ENCODE data around the gene SLC4A4.

Gene SLC4A4

GRCh38 chr4:71417150-71417549 is 78.3 kb downstream of the SLC4A4 start:
- DNase-seq, result no peak

GRCh38 chr4:71426381-71427042 is 87.7 kb downstream of the SLC4A4 start:
- no peak for DNase-seq

- no peak for DNase-seq
Observed at GRCh38 chr4:71429106-71429505, 90.3 kb downstream of the SLC4A4 start.

- no peak for DNase-seq
Observed at GRCh38 chr4:71429962-71430361, 91.1 kb downstream of the SLC4A4 start.

- no peak for DNase-seq
Observed at GRCh38 chr4:71430609-71431008, 91.8 kb downstream of the SLC4A4 start.

- DNase-seq, result no peak
Observed at GRCh38 chr4:71440612-71441011, 101.8 kb downstream of the SLC4A4 start.

- DNase-seq, result no peak
Observed at GRCh38 chr4:71441186-71442169, 102.7 kb downstream of the SLC4A4 start.

GRCh38 chr4:71442336-71442735 is 103.5 kb downstream of the SLC4A4 start:
- DNase-seq, result no peak

GRCh38 chr4:71444395-71444794 is 105.6 kb downstream of the SLC4A4 start:
- DNase-seq, result no peak

GRCh38 chr4:71445811-71446210 is 107.0 kb downstream of the SLC4A4 start:
- DNase-seq, result no peak

- DNase-seq, result no peak
Observed at GRCh38 chr4:71446479-71447081, 107.8 kb downstream of the SLC4A4 start.

- no peak for DNase-seq
Observed at GRCh38 chr4:71449040-71449439, 110.2 kb downstream of the SLC4A4 start.

GRCh38 chr4:71449878-71450277 is 111.1 kb downstream of the SLC4A4 start:
- DNase-seq, result no peak

GRCh38 chr4:71453531-71453930 is 114.7 kb downstream of the SLC4A4 start:
- DNase-seq, result no peak

- DNase-seq, result no peak
Observed at GRCh38 chr4:71456841-71457240, 118.0 kb downstream of the SLC4A4 start.

- DNase-seq, result no peak
Observed at GRCh38 chr4:71460371-71460770, 121.6 kb downstream of the SLC4A4 start.

- no peak for DNase-seq
Observed at GRCh38 chr4:71461422-71461821, 122.6 kb downstream of the SLC4A4 start.

GRCh38 chr4:71466775-71467174 is 128.0 kb downstream of the SLC4A4 start:
- DNase-seq, result no peak

GRCh38 chr4:71468116-71468710 is 129.4 kb downstream of the SLC4A4 start:
- no peak for DNase-seq

- no peak for DNase-seq
Observed at GRCh38 chr4:71469541-71469940, 130.7 kb downstream of the SLC4A4 start.

- no peak for DNase-seq
Observed at GRCh38 chr4:71470524-71470923, 131.7 kb downstream of the SLC4A4 start.

GRCh38 chr4:71472946-71473345 is 134.1 kb downstream of the SLC4A4 start:
- DNase-seq, result no peak

- no peak for DNase-seq
Observed at GRCh38 chr4:71473541-71474240, 134.9 kb downstream of the SLC4A4 start.

Measured in left hindlimb (tissue), 1 donor.